HL-60 (cell line): ENCODE measurements around the gene IRF2.
A peak's percentile ranks its signal among the peaks of the same experiment; 100 is the strongest.

Source experiments
- CTCF ChIP-seq: IDR thresholded peaks from one replicate; pipeline ENCODE4 v1.5.1; 2011; ENCODE audit warnings: low read length, control low read depth, inconsistent platforms; ENCODE audit not compliant: insufficient read depth
- GABPA ChIP-seq: IDR thresholded peaks from 2 replicates; pipeline ENCODE4 v1.6.1; 2012; ENCODE audit warnings: low read depth
- POLR2AphosphoS5 ChIP-seq: IDR thresholded peaks from 2 replicates; pipeline ENCODE4 v1.6.1; 2012; ENCODE audit warnings: low read depth
- SPI1 ChIP-seq: IDR thresholded peaks from 2 replicates; pipeline ENCODE4 v1.6.1; 2012; ENCODE audit warnings: low read depth, mild to moderate bottlenecking, borderline replicate concordance
- TF ChIP-seq, protein P1 (sequence below): IDR thresholded peaks from 2 replicates; pipeline ENCODE4 v1.6.1; 2012; ENCODE audit warnings: low read depth; ENCODE audit not compliant: insufficient replicate concordance

DNA sequence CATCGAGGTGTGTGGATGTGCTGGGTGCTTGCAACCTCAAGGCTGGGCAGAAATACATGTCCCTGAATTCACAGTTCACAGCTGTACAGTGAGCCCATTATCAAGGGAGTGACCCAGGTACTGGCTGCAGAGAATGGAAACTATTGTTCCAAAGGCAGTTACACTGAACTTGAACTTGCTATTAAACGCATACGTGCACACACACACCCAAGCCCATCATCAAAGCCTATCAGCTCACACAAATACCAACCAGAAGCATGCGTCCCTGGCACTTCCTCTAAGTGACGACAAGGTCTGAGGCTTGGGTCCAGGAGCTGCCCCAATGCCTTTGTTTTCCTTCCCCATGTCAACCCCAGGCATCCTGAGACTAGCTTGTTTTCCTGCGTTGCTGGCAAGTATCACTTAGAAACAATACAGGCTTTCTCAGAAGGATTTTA, 88.6 kb downstream of the IRF2 start:
- no peak for TF ChIP-seq POLR2AphosphoS5
- TF ChIP-seq CTCF = no peak
- TF ChIP-seq, protein P1, sequence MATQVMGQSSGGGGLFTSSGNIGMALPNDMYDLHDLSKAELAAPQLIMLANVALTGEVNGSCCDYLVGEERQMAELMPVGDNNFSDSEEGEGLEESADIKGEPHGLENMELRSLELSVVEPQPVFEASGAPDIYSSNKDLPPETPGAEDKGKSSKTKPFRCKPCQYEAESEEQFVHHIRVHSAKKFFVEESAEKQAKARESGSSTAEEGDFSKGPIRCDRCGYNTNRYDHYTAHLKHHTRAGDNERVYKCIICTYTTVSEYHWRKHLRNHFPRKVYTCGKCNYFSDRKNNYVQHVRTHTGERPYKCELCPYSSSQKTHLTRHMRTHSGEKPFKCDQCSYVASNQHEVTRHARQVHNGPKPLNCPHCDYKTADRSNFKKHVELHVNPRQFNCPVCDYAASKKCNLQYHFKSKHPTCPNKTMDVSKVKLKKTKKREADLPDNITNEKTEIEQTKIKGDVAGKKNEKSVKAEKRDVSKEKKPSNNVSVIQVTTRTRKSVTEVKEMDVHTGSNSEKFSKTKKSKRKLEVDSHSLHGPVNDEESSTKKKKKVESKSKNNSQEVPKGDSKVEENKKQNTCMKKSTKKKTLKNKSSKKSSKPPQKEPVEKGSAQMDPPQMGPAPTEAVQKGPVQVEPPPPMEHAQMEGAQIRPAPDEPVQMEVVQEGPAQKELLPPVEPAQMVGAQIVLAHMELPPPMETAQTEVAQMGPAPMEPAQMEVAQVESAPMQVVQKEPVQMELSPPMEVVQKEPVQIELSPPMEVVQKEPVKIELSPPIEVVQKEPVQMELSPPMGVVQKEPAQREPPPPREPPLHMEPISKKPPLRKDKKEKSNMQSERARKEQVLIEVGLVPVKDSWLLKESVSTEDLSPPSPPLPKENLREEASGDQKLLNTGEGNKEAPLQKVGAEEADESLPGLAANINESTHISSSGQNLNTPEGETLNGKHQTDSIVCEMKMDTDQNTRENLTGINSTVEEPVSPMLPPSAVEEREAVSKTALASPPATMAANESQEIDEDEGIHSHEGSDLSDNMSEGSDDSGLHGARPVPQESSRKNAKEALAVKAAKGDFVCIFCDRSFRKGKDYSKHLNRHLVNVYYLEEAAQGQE = no peak
- TF ChIP-seq GABPA = no peak
- TF ChIP-seq SPI1 = peak; percentile 64; the same call in 1 of the 2 replicates
